Panc1 (cell line): ENCODE results near the gene GPR149. TPM values are rescaled to one million over a fixed set of nuclear protein-coding genes. Genes with fewer than 3 reads are reported as not detected.

Experiments used
- ATAC-seq: fragments of 200-7000 bp; cut with Tn5 transposase; 2 replicates; pipeline ENCODE4 v1.9.1; 2020; ENCODE audit warnings: mild to moderate bottlenecking, moderate library complexity
- BruUV-seq: library from RNA; stranded (reverse); fragments of 400-500 nt; replicated peaks from 2 replicates; lab custom pipeline; 2021; lab: Mats Ljungman, UMichigan
- CTCF ChIA-PET: fragments of 300-600 bp; sonication (Branson Sonifier 250); formaldehyde crosslinking; loops from one replicate; lab custom pipeline; 2022; ENCODE audit warnings: antibody characterized with exemption; lab: Charles Lee
- POLR2A ChIA-PET: fragments of 300-600 bp; sonication (Branson Sonifier 250); formaldehyde crosslinking; loops from one replicate; lab custom pipeline; 2022; ENCODE audit warnings: antibody characterized with exemption; lab: Charles Lee
- DNase-seq: peaks from one replicate; pipeline ENCODE4 v3.0.0-alpha.2; 2010; ENCODE audit warnings: low read depth, low spot score
- H3K27ac ChIP-seq: 2 replicates; pipeline ENCODE4 v1.5.1; 2011; ENCODE audit warnings: mild to moderate bottlenecking, low read length, inconsistent platforms
- H3K27me3 ChIP-seq: fragments of 200-500 bp; sonication (Bioruptor generic); 2 replicates; pipeline ENCODE4 v1.6.0; 2014; ENCODE audit warnings: low read length, inconsistent platforms; ENCODE audit not compliant: control insufficient read depth, insufficient read depth
- H3K36me3 ChIP-seq: fragments of 200-500 bp; sonication (Bioruptor generic); 2 replicates; pipeline ENCODE4 v1.5.1; 2014; ENCODE audit warnings: inconsistent platforms, mild to moderate bottlenecking, low read length, moderate library complexity; ENCODE audit not compliant: control insufficient read depth, insufficient read depth
- H3K4me1 ChIP-seq: 2 replicates; pipeline ENCODE4 v1.5.1; 2011; ENCODE audit warnings: inconsistent platforms, mild to moderate bottlenecking, low read length, moderate library complexity; ENCODE audit not compliant: control insufficient read depth, insufficient read depth
- H3K4me3 ChIP-seq, 2 experiments: 2 replicates each; pipeline ENCODE4 v1.5.1; 2011 to 2012; ENCODE audit warnings: low read depth in 2 of 2, low read length in 2 of 2, mild to moderate bottlenecking in 2 of 2, inconsistent platforms in 1 of 2, moderate library complexity in 1 of 2
- H3K9me3 ChIP-seq: fragments of 200-500 bp; sonication (Bioruptor generic); 2 replicates; pipeline ENCODE4 v1.5.1; 2014; ENCODE audit warnings: low read depth, mild to moderate bottlenecking, inconsistent platforms, low read length, moderate library complexity; ENCODE audit not compliant: control insufficient read depth, insufficient read depth
- CTCF ChIP-seq: fragments of 450-650 bp; IDR thresholded peaks from 2 replicates; pipeline ENCODE4 v1.5.1; 2017; ENCODE audit warnings: mild to moderate bottlenecking
- POLR2AphosphoS5 ChIP-seq: IDR thresholded peaks from 2 replicates; pipeline ENCODE4 v1.6.1; 2012; ENCODE audit warnings: mild to moderate bottlenecking, low read depth, low read length, moderate library complexity
- REST ChIP-seq, 2 experiments: IDR thresholded peaks; 2 replicates each; pipeline ENCODE4 v1.6.1; 2011 to 2012; ENCODE audit warnings: low read depth in 2 of 2, control low read depth in 1 of 2, low read length in 1 of 2, mild to moderate bottlenecking in 1 of 2, moderate library complexity in 1 of 2; ENCODE audit not compliant: insufficient read depth in 1 of 2
- SIN3A ChIP-seq: IDR thresholded peaks from 2 replicates; pipeline ENCODE4 v1.6.1; 2012; ENCODE audit warnings: low read depth, mild to moderate bottlenecking, low read length, moderate library complexity, borderline replicate concordance; ENCODE audit not compliant: insufficient read depth
- TCF7L2 ChIP-seq: IDR thresholded peaks from 2 replicates; pipeline ENCODE4 v1.6.1; 2011; ENCODE audit warnings: mild to moderate bottlenecking, low read depth, low read length, inconsistent platforms
- in situ Hi-C: cut with HindIII; loops from 2 replicates; pipeline ENCODE4 v1.10.0; 2016; ENCODE audit warnings: low sequenced_read_pairs, low pct_unique_long_range_greater_than_20kb
- intact Hi-C: fragments of 100-400 bp; cut with micrococcal nuclease; formaldehyde crosslinking; loops from one replicate; pipeline ENCODE4 v1.10.0; 2022; ENCODE audit not compliant: unreplicated experiment
- total RNA-seq: library from RNA; stranded (reverse); gene quantifications from one replicate; pipeline ENCODE4 v1.2.1, GENCODE V29; 2021; ENCODE audit not compliant: unreplicated experiment

GPR149 gene
- total RNA-seq, 1 experiment from 2014 or later: not detected

DNA sequence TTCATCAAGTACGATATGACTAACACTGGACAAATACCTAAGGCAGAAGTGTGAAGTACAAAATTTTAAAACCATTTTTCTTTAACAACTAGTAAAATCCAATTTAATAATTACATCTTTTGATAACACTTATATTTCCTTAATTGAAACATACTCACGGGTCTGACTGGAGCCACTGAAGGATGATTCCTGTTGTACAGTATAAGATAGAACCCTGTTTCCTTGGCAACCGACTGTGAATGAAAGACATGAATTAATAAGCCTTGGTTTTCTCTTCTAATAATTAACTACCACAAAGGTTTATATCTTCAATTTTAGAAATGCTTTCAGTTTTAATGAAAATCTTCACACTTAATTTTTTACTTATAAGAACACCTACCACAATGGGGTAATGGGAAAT, 125.1 kb downstream of the GPR149 start:
- Histone ChIP-seq H3K27me3 (no peaks in the 10 kb centered on the region), H3K9me3 (no peaks in the 10 kb centered on the region), H3K27ac (no peak overlapping the region), H3K4me3 (no peak overlapping the region), H3K36me3 (peaks cover 51% of the 10 kb centered on the region), H3K4me1 (no peaks in the 10 kb centered on the region)
- ChIA-PET POLR2A (no interaction called here), CTCF (no interaction called here)
- intact Hi-C loops: no loop called here
- DNase-seq (no peak), ATAC-seq (no peak)
- no peak for TF ChIP-seq SIN3A
- no peak for TF ChIP-seq POLR2AphosphoS5
- no peak for TF ChIP-seq CTCF
- no peak for TF ChIP-seq TCF7L2
- no peak for TF ChIP-seq REST (IDR thresholded peaks at IDR 0.05; ENCODE audit: insufficient read depth in 1 of 2, low read depth in 2 of 2, low read length in 1 of 2)
- no TSS peak for BruUV-seq
- in situ Hi-C loops: no loop called here

DNA sequence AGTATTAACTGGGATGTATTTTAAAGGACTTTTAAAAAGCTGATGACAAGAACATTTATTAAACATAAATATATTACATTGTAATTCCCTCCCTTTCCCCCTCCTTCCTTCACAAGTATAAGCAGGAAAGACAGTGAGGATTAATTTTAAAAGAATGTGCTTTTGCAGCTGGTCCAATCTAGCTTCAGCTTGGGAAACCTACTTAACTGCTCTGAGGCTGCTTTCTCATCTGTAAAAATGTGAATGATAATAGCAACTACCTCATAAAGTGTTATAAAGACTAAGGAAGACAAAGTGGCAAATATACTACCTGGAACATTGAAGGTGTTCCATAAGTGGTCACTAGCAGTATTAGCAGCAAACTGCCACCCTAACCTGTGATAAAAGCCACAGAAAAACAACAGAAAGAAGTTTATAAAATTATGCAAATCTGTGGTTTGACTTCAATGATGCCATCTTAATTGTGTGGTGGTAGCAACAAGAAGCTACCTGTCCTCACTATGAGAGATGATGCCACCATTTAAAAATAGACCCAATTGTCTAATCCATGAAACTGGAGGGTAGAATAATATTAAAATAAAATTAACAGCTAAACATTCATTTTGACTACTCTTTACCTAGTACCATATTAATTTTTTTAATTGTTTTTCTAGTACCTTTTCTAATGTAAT, 125.7 kb downstream of the GPR149 start:
- no peak overlapping the region for H3K4me3 ChIP-seq
- BruUV-seq: no TSS peak
- ChIA-PET CTCF (no interaction called here), POLR2A (no interaction called here)
- no peak for TF ChIP-seq REST (IDR thresholded peaks at IDR 0.05; ENCODE audit: insufficient read depth in 1 of 2, low read depth in 2 of 2, low read length in 1 of 2)
- no peak for TF ChIP-seq POLR2AphosphoS5
- in situ Hi-C loops: no loop called here
- DNase-seq (no peak), ATAC-seq (no peak)
- no peaks in the 10 kb centered on the region for H3K4me1 ChIP-seq
- H3K27ac ChIP-seq: no peak overlapping the region
- H3K36me3 ChIP-seq: peaks cover 53% of the 10 kb centered on the region
- intact Hi-C loops: no loop called here
- no peaks in the 10 kb centered on the region for H3K27me3 ChIP-seq
- no peaks in the 10 kb centered on the region for H3K9me3 ChIP-seq
